Breast epithelium (tissue), 4 donors: ENCODE measurements around the gene LCMT2. TPM values are rescaled to one million over a fixed set of nuclear protein-coding genes. Genes with fewer than 3 reads are reported as not detected.
"Not testable (repeated sequence)": the region's sequence is repeated elsewhere in the genome, so short reads cannot be mapped to it uniquely, and the experiment has no call there.

Experiments
- DNase-seq, 2 donors: peaks; one replicate each; pipeline ENCODE4 v3.0.0-alpha.2; 2019; ENCODE audit warnings: low spot score in 2 of 2
- H3K27ac ChIP-seq, 2 donors: fragments of 200-600 bp; sonication (generic) in 1 of 2; one replicate each; pipeline ENCODE4 v1.5.1; 2016 to 2019; ENCODE audit warnings: mild to moderate bottlenecking in 1 of 2
- H3K27me3 ChIP-seq, 2 donors: fragments of 200-600 bp; sonication (generic) in 1 of 2; one replicate each; pipeline versions ENCODE4 v1.5.1 to v1.6.0; 2017 to 2019; ENCODE audit warnings: control low read depth in 1 of 2, mild to moderate bottlenecking in 1 of 2
- H3K36me3 ChIP-seq: fragments of 200-600 bp; one replicate; pipeline ENCODE4 v1.5.1; 2019
- H3K4me1 ChIP-seq, 2 donors: fragments of 200-600 bp; sonication (generic); one replicate each; pipeline ENCODE4 v1.5.1; 2016 to 2019; ENCODE audit warnings: control low read depth in 1 of 2
- H3K4me3 ChIP-seq, 3 donors: fragments of 200-600 bp; sonication (generic); 1 replicate in 2 of 3; 2 replicates in 1 of 3; pipeline ENCODE4 v1.5.1; 2016 to 2019; ENCODE audit warnings: mild to moderate bottlenecking in 3 of 3, moderate library complexity in 2 of 3
- H3K9me3 ChIP-seq, 2 donors: fragments of 200-600 bp; sonication (generic) in 1 of 2; one replicate each; pipeline ENCODE4 v1.5.1; 2016 to 2019; ENCODE audit warnings: control low read depth in 1 of 2
- CTCF ChIP-seq, 3 donors: fragments of 450-650 bp; IDR thresholded peaks; one replicate each; pipeline ENCODE4 v1.5.1; 2016 to 2017; ENCODE audit warnings: antibody characterized with exemption in 3 of 3, mild to moderate bottlenecking in 3 of 3, moderate library complexity in 3 of 3
- POLR2A ChIP-seq: fragments of 450-650 bp; IDR thresholded peaks from one replicate; pipeline ENCODE4 v1.6.1; 2016; ENCODE audit warnings: antibody characterized with exemption, mild to moderate bottlenecking, moderate library complexity
- POLR2AphosphoS5 ChIP-seq, 3 donors: sonication (generic); formaldehyde crosslinking; IDR thresholded peaks; one replicate each; pipeline ENCODE4 v1.6.1; 2017; ENCODE audit warnings: antibody characterized with exemption in 3 of 3
- intact Hi-C: fragments of 100-400 bp; cut with DNase I; formaldehyde crosslinking; loops from one replicate; pipeline ENCODE4 v1.15.1; 2023; ENCODE audit warnings: low total_unique reads
- total RNA-seq, 3 donors: library from RNA; depleted of rRNA; stranded (reverse); fragments of >200 nt; gene quantifications; one replicate each; pipeline ENCODE4 v1.1.0, GENCODE V29; 2016

The LCMT2 gene
- total RNA-seq, 3 donors from 2014 or later, result 3.8 to 9.5 (median 6.6) TPM

DNA sequence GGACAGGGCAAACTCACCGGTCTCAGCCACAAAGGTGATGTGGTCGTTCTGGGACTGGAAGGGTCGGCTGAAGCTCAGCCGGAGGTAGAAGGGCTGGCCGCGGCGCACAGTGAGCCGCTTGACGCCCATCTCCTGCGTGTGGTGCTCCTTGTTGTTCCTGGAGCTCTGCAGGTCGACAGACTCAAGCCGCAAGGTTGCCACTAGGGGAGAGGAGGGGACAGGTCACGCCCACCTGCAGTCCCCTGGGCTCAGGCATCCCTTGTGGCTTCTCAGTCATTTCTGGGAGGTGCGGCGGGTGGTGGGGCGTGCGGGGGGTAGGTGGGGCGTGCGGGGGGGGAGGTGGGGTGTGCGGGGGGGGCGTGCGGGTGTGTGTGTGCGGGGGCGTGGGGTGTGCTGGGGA is 36.9 kb downstream of the LCMT2 start:
- no peaks in the 10 kb centered on the region for H3K9me3 ChIP-seq
- H3K27ac ChIP-seq, result no peak overlapping the region
- no peaks in the 10 kb centered on the region for H3K4me1 ChIP-seq
- H3K27me3 ChIP-seq, result no peaks in the 10 kb centered on the region
- no peak for TF ChIP-seq POLR2AphosphoS5 (IDR thresholded peaks at IDR 0.05)
- TF ChIP-seq POLR2A, result no peak
- TF ChIP-seq CTCF (IDR thresholded peaks at IDR 0.05), result no peak
- intact Hi-C loops, result no loop called here
- no peak for DNase-seq
- no peaks in the 10 kb centered on the region for H3K36me3 ChIP-seq
- no peak overlapping the region for H3K4me3 ChIP-seq

DNA sequence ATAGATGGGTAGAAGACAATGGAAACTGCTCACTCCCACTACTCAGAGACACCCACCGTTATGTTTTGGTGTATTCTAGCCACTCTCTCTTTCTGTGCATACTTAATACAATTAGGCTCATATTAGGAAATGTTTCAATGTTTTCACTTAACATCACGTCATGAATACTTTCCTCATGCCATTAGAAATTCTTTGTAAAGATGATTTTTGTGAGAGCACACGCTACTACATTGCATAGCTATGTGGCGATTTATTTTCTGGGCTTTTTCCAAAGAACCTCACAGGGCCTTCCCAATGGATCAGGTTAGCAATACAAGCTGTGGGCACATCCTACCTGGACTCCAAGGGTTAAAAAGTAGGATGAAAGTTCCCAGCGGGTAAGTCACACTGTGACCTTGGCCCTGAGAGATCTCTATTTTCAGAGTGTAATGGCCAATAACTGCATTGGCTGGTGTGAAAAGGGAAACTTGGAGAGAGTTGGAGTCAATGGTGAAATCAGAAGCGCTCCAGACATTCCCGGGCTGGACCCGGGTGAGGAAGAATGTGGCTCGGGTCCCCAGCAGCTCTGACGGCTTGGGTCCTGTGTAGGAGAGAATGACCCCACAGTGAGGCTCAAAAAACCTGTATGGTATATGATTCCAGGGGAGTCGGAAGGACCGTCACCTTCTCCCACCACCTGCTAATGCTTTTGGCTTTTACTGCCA is 37.8 kb downstream of the LCMT2 start:
- no peak overlapping the region for H3K4me3 ChIP-seq
- no peaks in the 10 kb centered on the region for H3K27me3 ChIP-seq
- H3K9me3 ChIP-seq, result no peaks in the 10 kb centered on the region
- H3K27ac ChIP-seq, result no peak overlapping the region
- no peak for DNase-seq
- TF ChIP-seq POLR2AphosphoS5 (IDR thresholded peaks at IDR 0.05) (no peak), CTCF (IDR thresholded peaks at IDR 0.05) (no peak), POLR2A (no peak)
- no peaks in the 10 kb centered on the region for H3K4me1 ChIP-seq
- intact Hi-C loops, result no loop called here
- no peaks in the 10 kb centered on the region for H3K36me3 ChIP-seq

DNA sequence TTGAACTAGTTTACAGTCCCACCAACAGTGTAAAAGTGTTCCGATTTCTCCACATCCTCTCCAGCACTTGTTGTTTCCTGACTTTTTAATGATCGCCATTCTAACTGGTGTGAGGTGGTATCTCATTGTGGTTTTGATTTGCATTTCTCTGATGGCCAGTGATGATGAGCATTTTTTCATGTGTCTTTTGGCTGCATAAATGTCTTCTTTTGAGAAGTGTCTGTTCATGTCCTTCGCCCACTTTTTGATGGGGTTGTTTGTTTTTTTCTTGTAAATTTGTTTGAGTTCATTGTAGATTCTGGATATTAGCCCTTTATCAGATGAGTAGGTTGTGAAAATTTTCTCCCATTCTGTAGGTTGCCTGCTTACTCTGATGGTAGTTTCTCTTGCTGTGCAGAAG is 40.7 kb downstream of the LCMT2 start:
- DNase-seq, H3K36me3 ChIP-seq, intact Hi-C loops, H3K27me3 ChIP-seq, H3K9me3 ChIP-seq, H3K4me1 ChIP-seq, H3K4me3 ChIP-seq, H3K27ac ChIP-seq: not testable (repeated sequence)

DNA sequence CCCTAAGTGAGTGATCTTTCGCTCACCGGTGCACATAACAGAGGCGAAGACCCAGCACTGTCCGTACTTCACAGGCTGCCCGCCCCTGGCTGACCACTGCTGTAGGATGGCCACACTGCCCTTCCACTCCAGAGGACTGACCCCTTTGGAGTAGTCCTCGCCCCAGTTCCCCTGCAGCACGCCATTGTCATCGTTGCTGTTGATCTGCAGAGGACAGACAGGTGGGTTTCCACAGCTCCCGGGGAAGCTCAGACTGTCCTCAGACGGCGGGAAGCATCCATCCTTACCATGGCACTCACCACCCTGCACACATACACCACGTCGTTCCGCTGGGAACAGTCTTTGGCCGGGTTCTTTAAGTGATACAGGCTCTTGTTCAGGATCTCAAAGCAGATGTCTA is 43.1 kb downstream of the LCMT2 start:
- Histone ChIP-seq H3K27me3 (no peaks in the 10 kb centered on the region), H3K27ac (no peak overlapping the region), H3K36me3 (no peaks in the 10 kb centered on the region), H3K4me3 (no peak overlapping the region), H3K4me1 (no peaks in the 10 kb centered on the region), H3K9me3 (no peaks in the 10 kb centered on the region)
- intact Hi-C loops, result no loop called here
- TF ChIP-seq CTCF (IDR thresholded peaks at IDR 0.05) (no peak), POLR2A (no peak), POLR2AphosphoS5 (IDR thresholded peaks at IDR 0.05) (no peak)
- no peak for DNase-seq

GRCh38 chr15:43286074-43286473 is 44.3 kb downstream of the LCMT2 start:
- Histone ChIP-seq H3K27ac (no peak overlapping the region), H3K27me3 (no peaks in the 10 kb centered on the region), H3K36me3 (no peaks in the 10 kb centered on the region), H3K9me3 (no peaks in the 10 kb centered on the region), H3K4me1 (no peaks in the 10 kb centered on the region), H3K4me3 (no peak overlapping the region)
- no peak for DNase-seq
- intact Hi-C loops, result no loop called here
- TF ChIP-seq POLR2A (no peak), POLR2AphosphoS5 (IDR thresholded peaks at IDR 0.05) (no peak), CTCF (IDR thresholded peaks at IDR 0.05) (no peak)
